GM12878 (cell line): ENCODE measurements around the gene CBLN3. TPM values are rescaled to one million over a fixed set of nuclear protein-coding genes. Genes with fewer than 3 reads are reported as not detected.

Experiments used
- ATAC-seq: fragments of 200-7000 bp; cut with Tn5 transposase; 3 replicates; pipeline ENCODE4 v1.9.1; 2020; ENCODE audit warnings: mild to moderate bottlenecking, moderate library complexity
- BruUV-seq: library from RNA; stranded (reverse); fragments of 400-500 nt; replicated peaks from 2 replicates; lab custom pipeline; 2021; lab: Mats Ljungman, UMichigan
- CTCF ChIA-PET: fragments of 300-600 bp; sonication (Branson Sonifier 250); formaldehyde crosslinking; extraction: SDS; loops from one replicate; lab custom pipeline; 2021; ENCODE audit warnings: inconsistent platforms; lab: Yijun Ruan, JAX
- POLR2A ChIA-PET: fragments of 350-600 bp; formaldehyde crosslinking; extraction: SDS; loops from one replicate; lab custom pipeline; 2021; ENCODE audit warnings: inconsistent platforms; lab: Charles Lee
- RAD21 ChIA-PET: fragments of 300-600 bp; sonication (Branson Sonifier 250); formaldehyde crosslinking; loops from one replicate; lab custom pipeline; 2023; ENCODE audit warnings: antibody characterized with exemption; ENCODE audit not compliant: unreplicated experiment; lab: Charles Lee
- SMC1A ChIA-PET: fragments of 300-600 bp; sonication (Branson Sonifier 250); formaldehyde crosslinking; loops from one replicate; lab custom pipeline; 2023; ENCODE audit not compliant: unreplicated experiment, uncharacterized antibody; lab: Charles Lee
- DNase-seq: peaks from one replicate; pipeline ENCODE4 v3.0.0-alpha.2; 2011; ENCODE audit warnings: low read depth, low spot score
- FAIRE-seq: peaks from 3 replicates; lab custom pipeline; 2011; peaks lifted over from hg19 to GRCh38; lab: Jason Lieb, UNC
- H2AFZ ChIP-seq: 2 replicates; pipeline ENCODE4 v1.6.0; 2011; ENCODE audit warnings: low read depth, low read length, control low read depth; ENCODE audit not compliant: control insufficient read depth
- H3K27ac ChIP-seq: 2 replicates; pipeline ENCODE4 v1.5.1; 2011; ENCODE audit warnings: control low read depth; ENCODE audit not compliant: control insufficient read depth, insufficient read depth
- H3K27me3 ChIP-seq, 2 experiments: replicated peaks in 1 of 2; 2 replicates each; pipeline versions ENCODE4 v1.6.0 to v1.6.1; 2011; ENCODE audit warnings: low read length in 1 of 2; ENCODE audit not compliant: control insufficient read depth in 2 of 2, insufficient read depth in 2 of 2
- H3K36me3 ChIP-seq, 2 experiments: 2 replicates each; pipeline ENCODE4 v1.5.1; 2011; ENCODE audit warnings: low read length in 1 of 2; ENCODE audit not compliant: control insufficient read depth in 2 of 2, insufficient read depth in 2 of 2
- H3K4me1 ChIP-seq: 2 replicates; pipeline ENCODE4 v1.6.1; 2011; ENCODE audit warnings: mild to moderate bottlenecking, low read length, moderate library complexity, mixed read lengths; ENCODE audit not compliant: control insufficient read depth, insufficient read depth
- H3K4me2 ChIP-seq: 2 replicates; pipeline ENCODE4 v1.6.0; 2011; ENCODE audit warnings: control low read depth; ENCODE audit not compliant: control insufficient read depth, insufficient read depth
- H3K4me3 ChIP-seq: fragments of 200-600 bp; sonication (generic); 2 replicates; pipeline ENCODE4 v1.5.1; 2016
- H3K79me2 ChIP-seq: 2 replicates; pipeline ENCODE4 v1.6.0; 2011; ENCODE audit warnings: low read length; ENCODE audit not compliant: control insufficient read depth, insufficient read depth
- H3K9ac ChIP-seq: 2 replicates; pipeline ENCODE4 v1.8.0; 2011; ENCODE audit warnings: low read length, control low read depth, mixed read lengths; ENCODE audit not compliant: control insufficient read depth, insufficient read depth
- H3K9me3 ChIP-seq: replicated peaks from 3 replicates; pipeline ENCODE4 v1.5.1; 2011; ENCODE audit warnings: mild to moderate bottlenecking, low read length; ENCODE audit not compliant: control insufficient read depth, insufficient read depth
- H4K20me1 ChIP-seq: 2 replicates; pipeline ENCODE4 v1.6.0; 2011; ENCODE audit not compliant: control insufficient read depth, insufficient read depth
- BACH1 ChIP-seq: fragments of 450-650 bp; IDR thresholded peaks from 2 replicates; pipeline ENCODE4 v1.6.1; 2017; ENCODE audit warnings: mild to moderate bottlenecking, borderline replicate concordance
- CBX5 ChIP-seq: sonication (generic); IDR thresholded peaks from 2 replicates; pipeline ENCODE4 v1.6.1; 2016; ENCODE audit warnings: low read depth, moderate library complexity, mild to moderate bottlenecking, inconsistent platforms
- EGR1 ChIP-seq, 2 experiments: IDR thresholded peaks; 1 replicate in 1 of 2; 2 replicates in 1 of 2; pipeline ENCODE4 v1.6.1; 2011 to 2012; ENCODE audit warnings: low read depth in 2 of 2, low read length in 2 of 2, borderline replicate concordance in 1 of 2, mild to moderate bottlenecking in 1 of 2, moderate library complexity in 1 of 2
- MXI1 ChIP-seq: fragments of 150-350 bp; IDR thresholded peaks from 2 replicates; pipeline ENCODE4 v1.6.1; 2011; ENCODE audit warnings: low read depth, mild to moderate bottlenecking, inconsistent platforms, low read length, improper control_type of control experiment
- RBBP5 ChIP-seq: fragments of 200-600 bp; sonication (generic); conservative IDR thresholded peaks from 2 replicates; pipeline ENCODE4 v1.6.1; 2016
- WGBS: methylation state at CpG from one replicate; pipeline ENCODE4 v1.1.6; 2016; ENCODE audit warnings: low lambda C conversion rate; ENCODE audit not compliant: insufficient replicate concordance, insufficient coverage; ENCODE audit errors: missing lambda C conversion rate; 5-methylcytosine and 5-hydroxymethylcytosine counted together
- in situ Hi-C: fragments of 300-500 bp; cut with MboI; formaldehyde crosslinking; loops from 9 replicates; pipeline ENCODE4 v1.14.3; 2018; ENCODE audit warnings: mixed read lengths
- intact Hi-C: fragments of 100-400 bp; cut with micrococcal nuclease; formaldehyde crosslinking; loops from one replicate; pipeline ENCODE4 v1.14.2; 2022; ENCODE audit not compliant: unreplicated experiment
- polyA plus RNA-seq, 11 experiments: library from polyadenylated mRNA; depleted of rRNA in 4 of 11; unstranded in 6 of 11; stranded (reverse) in 5 of 11; fragments of >200 nt; fragmentation: Nextera tagmentation in 4 of 11; fragmentation: Illumina TruSeq in 1 of 11; extraction: Ambion mirVana in 4 of 11; extraction: Trizol in 1 of 11; gene quantifications; 1 replicate in 1 of 11; 2 replicates in 10 of 11; pipeline versions ENCODE4 v1.2.1 to v1.2.3, GENCODE V29; 2011 to 2016; ENCODE audit warnings: inconsistent platforms in 2 of 11, missing spikeins in 2 of 11, low read depth in 1 of 11
- total RNA-seq, 4 experiments: library from RNA; depleted of rRNA in 3 of 4; stranded (reverse); fragments of >200 nt in 3 of 4; fragmentation: Illumina TruSeq in 1 of 4; extraction: Trizol in 1 of 4; gene quantifications; 2 replicates each; pipeline versions ENCODE4 v1.2.1 to v1.2.3, GENCODE V29; 2013 to 2021
- TF ChIP-seq, protein P1 (sequence below): fragments of 450-650 bp; IDR thresholded peaks from 2 replicates; pipeline ENCODE4 v1.6.1; 2014; ENCODE audit warnings: mild to moderate bottlenecking
- TF ChIP-seq, protein P2 (sequence below): fragments of 450-650 bp; IDR thresholded peaks from 2 replicates; pipeline ENCODE4 v1.6.1; 2017; ENCODE audit warnings: mild to moderate bottlenecking, moderate library complexity
- TF ChIP-seq, protein P3 (sequence below): IDR thresholded peaks from 2 replicates; pipeline ENCODE4 v1.6.1; 2012; ENCODE audit warnings: improper control_type of control experiment, low read depth, low read length; ENCODE audit not compliant: insufficient replicate concordance
- TF ChIP-seq, protein P4 (sequence below): fragments of 450-650 bp; conservative IDR thresholded peaks from 2 replicates; pipeline ENCODE4 v1.6.1; 2017; ENCODE audit warnings: mild to moderate bottlenecking, moderate library complexity

Gene CBLN3
- total and polyA plus RNA-seq, 10 of the 15 experiments (the other 5 are each of a cell fraction or from before 2014, with no cell fraction given), result 0.16 to 4.9 (median 1.3) TPM

DNA sequence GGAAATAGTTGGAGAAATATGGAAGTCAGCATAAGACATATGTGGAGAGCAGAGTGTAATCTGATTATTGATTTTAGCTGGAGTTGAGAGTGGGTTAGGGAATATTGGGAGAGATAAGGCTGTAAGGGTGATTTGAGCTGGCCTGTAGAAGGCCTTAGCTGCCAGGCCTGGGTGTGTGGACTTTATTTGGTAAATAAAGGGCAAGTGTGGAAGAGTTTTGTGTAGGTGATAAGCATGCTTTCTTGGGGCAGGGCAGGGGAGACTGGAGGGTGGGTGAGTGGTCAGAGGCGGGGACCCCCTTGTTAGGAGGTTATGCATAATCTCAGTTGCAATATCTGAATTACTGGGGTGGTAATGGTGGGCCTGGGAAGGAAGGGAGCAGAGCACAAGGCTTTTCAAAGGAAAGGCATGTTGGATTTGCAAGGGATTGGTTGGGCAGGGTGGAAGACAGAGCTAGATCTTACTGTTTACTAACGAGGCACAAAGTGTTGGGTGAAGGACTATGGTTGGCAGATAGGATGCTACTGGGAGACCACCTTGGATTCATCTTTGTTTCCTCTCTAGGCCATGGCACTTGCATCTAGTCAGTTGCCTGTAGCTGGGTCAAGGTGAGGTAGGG, 5.8 kb upstream of the CBLN3 start:
- ChIA-PET RAD21 (interaction anchor here (1.7 to 4.2 kb wide), 3 partner anchors 69 to 102 kb away, joined by 4 to 31 read pairs (median 15); partner anchors contain the start of gene RIPK3), CTCF (interaction anchor here (1.3 to 11.4 kb wide), 11 partner anchors 11 to 964 kb away, joined by 3 to 220 read pairs (median 11); partner anchors contain the start of genes ADCY4, CIDEB and RIPK3), POLR2A (no interaction called here), SMC1A (interaction anchor here (0.7 to 8.1 kb wide), 10 partner anchors 13 to 188 kb away, joined by 3 to 73 read pairs (median 6); partner anchors contain the start of genes ADCY4 and RIPK3)
- WGBS, result 72% methylated on average over 2 of the region's 2 CpGs
- in situ Hi-C loops, result loop anchor here (5.0 to 10.0 kb wide), 2 partner anchors 193 to 1130 kb away; partner anchors contain the start of genes BCL2L2, PPP1R3E and TINF2
- Histone ChIP-seq H3K4me1 (peaks cover 18% of the 10 kb centered on the region), H3K4me3 (no peak overlapping the region), H3K79me2 (peaks cover 16% of the 10 kb centered on the region), H4K20me1 (no peaks in the 10 kb centered on the region), H3K36me3 (peaks cover 11 to 33% of the 10 kb centered on the region in 2 experiments), H2AFZ (no peak overlapping the region), H3K27me3 (no peaks in the 10 kb centered on the region), H3K9me3 (no peaks in the 10 kb centered on the region), H3K27ac (no peak overlapping the region), H3K9ac (no peak overlapping the region), H3K4me2 (no peak overlapping the region)
- no peak for ATAC-seq
- no peak for DNase-seq
- BruUV-seq, result no TSS peak
- intact Hi-C loops, result no loop called here
- no peak for FAIRE-seq
- no peak for TF ChIP-seq MXI1
- TF ChIP-seq, protein P1, sequence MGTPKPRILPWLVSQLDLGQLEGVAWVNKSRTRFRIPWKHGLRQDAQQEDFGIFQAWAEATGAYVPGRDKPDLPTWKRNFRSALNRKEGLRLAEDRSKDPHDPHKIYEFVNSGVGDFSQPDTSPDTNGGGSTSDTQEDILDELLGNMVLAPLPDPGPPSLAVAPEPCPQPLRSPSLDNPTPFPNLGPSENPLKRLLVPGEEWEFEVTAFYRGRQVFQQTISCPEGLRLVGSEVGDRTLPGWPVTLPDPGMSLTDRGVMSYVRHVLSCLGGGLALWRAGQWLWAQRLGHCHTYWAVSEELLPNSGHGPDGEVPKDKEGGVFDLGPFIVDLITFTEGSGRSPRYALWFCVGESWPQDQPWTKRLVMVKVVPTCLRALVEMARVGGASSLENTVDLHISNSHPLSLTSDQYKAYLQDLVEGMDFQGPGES, result no peak
- TF ChIP-seq, protein P2, sequence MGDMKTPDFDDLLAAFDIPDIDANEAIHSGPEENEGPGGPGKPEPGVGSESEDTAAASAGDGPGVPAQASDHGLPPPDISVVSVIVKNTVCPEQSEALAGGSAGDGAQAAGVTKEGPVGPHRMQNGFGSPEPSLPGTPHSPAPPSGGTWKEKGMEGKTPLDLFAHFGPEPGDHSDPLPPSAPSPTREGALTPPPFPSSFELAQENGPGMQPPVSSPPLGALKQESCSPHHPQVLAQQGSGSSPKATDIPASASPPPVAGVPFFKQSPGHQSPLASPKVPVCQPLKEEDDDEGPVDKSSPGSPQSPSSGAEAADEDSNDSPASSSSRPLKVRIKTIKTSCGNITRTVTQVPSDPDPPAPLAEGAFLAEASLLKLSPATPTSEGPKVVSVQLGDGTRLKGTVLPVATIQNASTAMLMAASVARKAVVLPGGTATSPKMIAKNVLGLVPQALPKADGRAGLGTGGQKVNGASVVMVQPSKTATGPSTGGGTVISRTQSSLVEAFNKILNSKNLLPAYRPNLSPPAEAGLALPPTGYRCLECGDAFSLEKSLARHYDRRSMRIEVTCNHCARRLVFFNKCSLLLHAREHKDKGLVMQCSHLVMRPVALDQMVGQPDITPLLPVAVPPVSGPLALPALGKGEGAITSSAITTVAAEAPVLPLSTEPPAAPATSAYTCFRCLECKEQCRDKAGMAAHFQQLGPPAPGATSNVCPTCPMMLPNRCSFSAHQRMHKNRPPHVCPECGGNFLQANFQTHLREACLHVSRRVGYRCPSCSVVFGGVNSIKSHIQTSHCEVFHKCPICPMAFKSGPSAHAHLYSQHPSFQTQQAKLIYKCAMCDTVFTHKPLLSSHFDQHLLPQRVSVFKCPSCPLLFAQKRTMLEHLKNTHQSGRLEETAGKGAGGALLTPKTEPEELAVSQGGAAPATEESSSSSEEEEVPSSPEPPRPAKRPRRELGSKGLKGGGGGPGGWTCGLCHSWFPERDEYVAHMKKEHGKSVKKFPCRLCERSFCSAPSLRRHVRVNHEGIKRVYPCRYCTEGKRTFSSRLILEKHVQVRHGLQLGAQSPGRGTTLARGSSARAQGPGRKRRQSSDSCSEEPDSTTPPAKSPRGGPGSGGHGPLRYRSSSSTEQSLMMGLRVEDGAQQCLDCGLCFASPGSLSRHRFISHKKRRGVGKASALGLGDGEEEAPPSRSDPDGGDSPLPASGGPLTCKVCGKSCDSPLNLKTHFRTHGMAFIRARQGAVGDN, result no peak
- TF ChIP-seq BACH1, result no peak
- no peak for TF ChIP-seq EGR1 (IDR thresholded peaks at IDR 0.05; ENCODE audit: borderline replicate concordance in 1 of 2, low read depth in 2 of 2, low read length in 2 of 2)
- no peak for TF ChIP-seq CBX5
- TF ChIP-seq, protein P3, sequence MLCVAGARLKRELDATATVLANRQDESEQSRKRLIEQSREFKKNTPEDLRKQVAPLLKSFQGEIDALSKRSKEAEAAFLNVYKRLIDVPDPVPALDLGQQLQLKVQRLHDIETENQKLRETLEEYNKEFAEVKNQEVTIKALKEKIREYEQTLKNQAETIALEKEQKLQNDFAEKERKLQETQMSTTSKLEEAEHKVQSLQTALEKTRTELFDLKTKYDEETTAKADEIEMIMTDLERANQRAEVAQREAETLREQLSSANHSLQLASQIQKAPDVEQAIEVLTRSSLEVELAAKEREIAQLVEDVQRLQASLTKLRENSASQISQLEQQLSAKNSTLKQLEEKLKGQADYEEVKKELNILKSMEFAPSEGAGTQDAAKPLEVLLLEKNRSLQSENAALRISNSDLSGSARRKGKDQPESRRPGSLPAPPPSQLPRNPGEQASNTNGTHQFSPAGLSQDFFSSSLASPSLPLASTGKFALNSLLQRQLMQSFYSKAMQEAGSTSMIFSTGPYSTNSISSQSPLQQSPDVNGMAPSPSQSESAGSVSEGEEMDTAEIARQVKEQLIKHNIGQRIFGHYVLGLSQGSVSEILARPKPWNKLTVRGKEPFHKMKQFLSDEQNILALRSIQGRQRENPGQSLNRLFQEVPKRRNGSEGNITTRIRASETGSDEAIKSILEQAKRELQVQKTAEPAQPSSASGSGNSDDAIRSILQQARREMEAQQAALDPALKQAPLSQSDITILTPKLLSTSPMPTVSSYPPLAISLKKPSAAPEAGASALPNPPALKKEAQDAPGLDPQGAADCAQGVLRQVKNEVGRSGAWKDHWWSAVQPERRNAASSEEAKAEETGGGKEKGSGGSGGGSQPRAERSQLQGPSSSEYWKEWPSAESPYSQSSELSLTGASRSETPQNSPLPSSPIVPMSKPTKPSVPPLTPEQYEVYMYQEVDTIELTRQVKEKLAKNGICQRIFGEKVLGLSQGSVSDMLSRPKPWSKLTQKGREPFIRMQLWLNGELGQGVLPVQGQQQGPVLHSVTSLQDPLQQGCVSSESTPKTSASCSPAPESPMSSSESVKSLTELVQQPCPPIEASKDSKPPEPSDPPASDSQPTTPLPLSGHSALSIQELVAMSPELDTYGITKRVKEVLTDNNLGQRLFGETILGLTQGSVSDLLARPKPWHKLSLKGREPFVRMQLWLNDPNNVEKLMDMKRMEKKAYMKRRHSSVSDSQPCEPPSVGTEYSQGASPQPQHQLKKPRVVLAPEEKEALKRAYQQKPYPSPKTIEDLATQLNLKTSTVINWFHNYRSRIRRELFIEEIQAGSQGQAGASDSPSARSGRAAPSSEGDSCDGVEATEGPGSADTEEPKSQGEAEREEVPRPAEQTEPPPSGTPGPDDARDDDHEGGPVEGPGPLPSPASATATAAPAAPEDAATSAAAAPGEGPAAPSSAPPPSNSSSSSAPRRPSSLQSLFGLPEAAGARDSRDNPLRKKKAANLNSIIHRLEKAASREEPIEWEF, result no peak
- no peak for TF ChIP-seq RBBP5
- TF ChIP-seq, protein P4, sequence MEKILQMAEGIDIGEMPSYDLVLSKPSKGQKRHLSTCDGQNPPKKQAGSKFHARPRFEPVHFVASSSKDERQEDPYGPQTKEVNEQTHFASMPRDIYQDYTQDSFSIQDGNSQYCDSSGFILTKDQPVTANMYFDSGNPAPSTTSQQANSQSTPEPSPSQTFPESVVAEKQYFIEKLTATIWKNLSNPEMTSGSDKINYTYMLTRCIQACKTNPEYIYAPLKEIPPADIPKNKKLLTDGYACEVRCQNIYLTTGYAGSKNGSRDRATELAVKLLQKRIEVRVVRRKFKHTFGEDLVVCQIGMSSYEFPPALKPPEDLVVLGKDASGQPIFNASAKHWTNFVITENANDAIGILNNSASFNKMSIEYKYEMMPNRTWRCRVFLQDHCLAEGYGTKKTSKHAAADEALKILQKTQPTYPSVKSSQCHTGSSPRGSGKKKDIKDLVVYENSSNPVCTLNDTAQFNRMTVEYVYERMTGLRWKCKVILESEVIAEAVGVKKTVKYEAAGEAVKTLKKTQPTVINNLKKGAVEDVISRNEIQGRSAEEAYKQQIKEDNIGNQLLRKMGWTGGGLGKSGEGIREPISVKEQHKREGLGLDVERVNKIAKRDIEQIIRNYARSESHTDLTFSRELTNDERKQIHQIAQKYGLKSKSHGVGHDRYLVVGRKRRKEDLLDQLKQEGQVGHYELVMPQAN, result no peak
